ENCODE results near the gene KCNMA1.

Gene KCNMA1

GRCh38 chr10:76992467-76992866 is 645.1 kb downstream of the KCNMA1 start:
- Histone ChIP-seq H3K4me3 (ENCODE audit: insufficient read depth, low read depth, low read length) (no peak overlapping the region), H3K27ac (ENCODE audit: insufficient read depth, low read depth, low read length, poor library complexity, severe bottlenecking) (no peak overlapping the region)

GRCh38 chr10:76991621-76992020 is 646.0 kb downstream of the KCNMA1 start:
- H3K4me1 ChIP-seq (ENCODE audit: control insufficient read depth, insufficient read depth, low read length) = peaks cover 11% of the 10 kb centered on the region
- H3K9me3 ChIP-seq (ENCODE audit: control insufficient read depth, low read length) = no peaks in the 10 kb centered on the region
- no peak overlapping the region for H3K27ac ChIP-seq (ENCODE audit: insufficient read depth, low read depth, low read length, poor library complexity, severe bottlenecking)
- H3K27me3 ChIP-seq (ENCODE audit: control insufficient read depth, insufficient read depth, low read length, poor library complexity, severe bottlenecking) = no peaks in the 10 kb centered on the region
- 94 to 95% methylated on average over 2 of the region's 2 CpGs for WGBS, 2 experiments
- no peak overlapping the region for H3K4me3 ChIP-seq (ENCODE audit: insufficient read depth, low read depth, low read length)
- H3K36me3 ChIP-seq (ENCODE audit: control insufficient read depth, insufficient read depth, low read length) = no peaks in the 10 kb centered on the region

More at GRCh38 chr10:76992467-76992866, 645.1 kb downstream of the KCNMA1 start:
- no peaks in the 10 kb centered on the region for H3K36me3 ChIP-seq (ENCODE audit: control insufficient read depth, insufficient read depth, low read length)
- no peaks in the 10 kb centered on the region for H3K27me3 ChIP-seq (ENCODE audit: control insufficient read depth, insufficient read depth, low read length, poor library complexity, severe bottlenecking)
- WGBS, 2 experiments = 94% methylated on average over 3 of the region's 3 CpGs
- no peaks in the 10 kb centered on the region for H3K9me3 ChIP-seq (ENCODE audit: control insufficient read depth, low read length)
- H3K4me1 ChIP-seq (ENCODE audit: control insufficient read depth, insufficient read depth, low read length) = peaks cover 11% of the 10 kb centered on the region

DNA sequence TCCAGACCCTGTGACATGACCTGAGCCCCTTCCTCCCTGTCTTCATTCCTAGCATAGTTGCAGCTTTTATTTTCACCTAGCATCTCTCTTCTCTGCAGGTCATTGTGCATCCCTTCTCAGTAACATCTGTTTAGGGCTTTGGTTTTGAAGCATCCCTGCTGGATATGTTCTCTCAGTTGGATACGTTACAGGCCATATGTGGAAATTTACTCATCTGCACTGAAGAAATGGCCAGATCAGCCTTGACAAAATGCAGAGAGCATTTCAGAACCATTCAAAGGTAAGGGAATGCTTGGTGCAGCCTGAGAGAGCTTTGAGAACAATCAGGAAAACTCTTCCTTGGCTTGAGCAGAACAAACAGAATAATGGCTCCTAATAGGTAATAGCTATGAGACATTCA is 647.0 kb downstream of the KCNMA1 start:
- no peaks in the 10 kb centered on the region for H3K27me3 ChIP-seq (ENCODE audit: control insufficient read depth, insufficient read depth, low read length, poor library complexity, severe bottlenecking)
- H3K4me3 ChIP-seq (ENCODE audit: insufficient read depth, low read depth, low read length) = no peak overlapping the region
- no peaks in the 10 kb centered on the region for H3K36me3 ChIP-seq (ENCODE audit: control insufficient read depth, insufficient read depth, low read length)
- H3K27ac ChIP-seq (ENCODE audit: insufficient read depth, low read depth, low read length, poor library complexity, severe bottlenecking) = no peak overlapping the region
- H3K9me3 ChIP-seq (ENCODE audit: control insufficient read depth, low read length) = no peaks in the 10 kb centered on the region
- WGBS, 2 experiments = 88 to 95% methylated on average over 1 of the region's 1 CpG
- H3K4me1 ChIP-seq (ENCODE audit: control insufficient read depth, insufficient read depth, low read length) = peaks cover 11% of the 10 kb centered on the region

DNA sequence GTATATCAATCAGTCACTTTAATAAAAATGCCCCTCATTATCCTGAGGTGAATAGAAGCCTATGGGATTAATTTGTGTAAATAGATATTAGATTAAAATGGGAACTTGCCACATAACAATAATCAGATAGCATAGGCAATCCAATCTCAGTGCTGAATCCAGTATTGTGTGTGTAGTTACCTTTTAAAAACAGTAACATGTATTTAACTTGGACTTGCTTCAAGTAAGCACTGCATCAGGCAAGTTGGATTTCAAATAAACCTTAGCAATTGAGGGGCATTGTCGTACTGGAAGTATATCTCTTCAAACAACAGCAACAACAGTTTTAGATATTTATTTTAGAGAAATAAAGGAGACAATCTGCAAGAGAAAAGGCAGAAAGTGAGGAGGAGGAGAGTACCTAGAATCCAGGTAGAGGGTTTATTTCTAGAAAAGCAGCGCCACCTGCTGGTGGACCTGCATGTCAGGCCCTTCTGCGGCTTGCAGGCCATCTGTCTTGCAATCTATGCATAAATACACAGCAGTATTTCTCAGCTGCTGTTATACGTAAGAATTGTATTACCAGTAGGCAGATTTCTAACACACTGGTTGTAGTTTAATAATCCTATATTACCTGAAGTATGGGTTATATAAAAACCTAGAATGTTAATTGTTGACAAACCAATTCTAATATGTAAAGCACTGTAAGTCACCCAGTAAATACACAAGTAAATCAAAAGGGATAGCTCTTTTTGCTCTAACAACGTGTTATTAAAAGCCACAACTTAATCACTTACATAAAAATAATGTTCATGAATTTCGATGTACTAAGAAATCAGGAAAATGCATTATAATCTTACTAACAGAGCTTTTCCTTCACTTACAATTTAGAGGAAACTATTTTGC is 652.8 kb downstream of the KCNMA1 start:
- Histone ChIP-seq H3K4me1 (ENCODE audit: control insufficient read depth, insufficient read depth, low read length) (no peaks in the 10 kb centered on the region), H3K36me3 (ENCODE audit: control insufficient read depth, insufficient read depth, low read length) (no peaks in the 10 kb centered on the region), H3K27me3 (ENCODE audit: control insufficient read depth, insufficient read depth, low read length, poor library complexity, severe bottlenecking) (no peaks in the 10 kb centered on the region), H3K9me3 (ENCODE audit: control insufficient read depth, low read length) (no peaks in the 10 kb centered on the region), H3K27ac (ENCODE audit: insufficient read depth, low read depth, low read length, poor library complexity, severe bottlenecking) (no peak overlapping the region), H3K4me3 (ENCODE audit: insufficient read depth, low read depth, low read length) (no peak overlapping the region)
- 0 to 25% methylated on average over 2 to 5 of the region's 6 CpGs for WGBS, 2 experiments

DNA sequence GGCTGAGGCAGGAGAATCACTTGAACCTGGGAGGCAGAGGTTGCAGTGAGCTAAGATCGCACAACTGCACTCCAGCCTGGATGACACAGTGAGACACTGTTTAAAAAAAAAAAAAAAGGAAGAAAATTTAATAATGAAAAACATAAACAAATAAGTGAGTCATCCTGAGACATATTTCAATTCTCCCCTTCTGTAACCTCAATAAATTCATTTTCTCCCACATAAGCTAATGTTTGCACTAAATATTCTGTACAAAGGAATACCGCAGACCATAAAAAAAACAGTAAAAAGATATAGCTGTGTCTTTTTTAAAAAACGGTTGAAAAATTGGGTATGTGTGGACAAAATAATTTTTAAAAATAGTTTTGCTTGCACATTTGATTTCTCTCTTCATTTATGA is 654.0 kb downstream of the KCNMA1 start:
- WGBS, 2 experiments = 84 to 100% methylated on average over 2 to 3 of the region's 3 CpGs
- H3K9me3 ChIP-seq (ENCODE audit: control insufficient read depth, low read length) = no peaks in the 10 kb centered on the region
- no peak overlapping the region for H3K27ac ChIP-seq (ENCODE audit: insufficient read depth, low read depth, low read length, poor library complexity, severe bottlenecking)
- no peaks in the 10 kb centered on the region for H3K27me3 ChIP-seq (ENCODE audit: control insufficient read depth, insufficient read depth, low read length, poor library complexity, severe bottlenecking)
- no peaks in the 10 kb centered on the region for H3K4me1 ChIP-seq (ENCODE audit: control insufficient read depth, insufficient read depth, low read length)
- H3K36me3 ChIP-seq (ENCODE audit: control insufficient read depth, insufficient read depth, low read length) = no peaks in the 10 kb centered on the region
- no peak overlapping the region for H3K4me3 ChIP-seq (ENCODE audit: insufficient read depth, low read depth, low read length)

- Histone ChIP-seq H3K9me3 (ENCODE audit: control insufficient read depth, low read length) (no peaks in the 10 kb centered on the region), H3K4me1 (ENCODE audit: control insufficient read depth, insufficient read depth, low read length) (no peaks in the 10 kb centered on the region), H3K4me3 (ENCODE audit: insufficient read depth, low read depth, low read length) (no peak overlapping the region), H3K36me3 (ENCODE audit: control insufficient read depth, insufficient read depth, low read length) (no peaks in the 10 kb centered on the region), H3K27ac (ENCODE audit: insufficient read depth, low read depth, low read length, poor library complexity, severe bottlenecking) (no peak overlapping the region), H3K27me3 (ENCODE audit: control insufficient read depth, insufficient read depth, low read length, poor library complexity, severe bottlenecking) (no peaks in the 10 kb centered on the region)
- WGBS, 2 experiments = 92 to 95% methylated on average over 2 of the region's 2 CpGs
These were observed 654.9 kb downstream of the KCNMA1 start for GRCh38 chr10:76982671-76983070.

GRCh38 chr10:76981251-76981650 is 656.4 kb downstream of the KCNMA1 start:
- Histone ChIP-seq H3K27ac (ENCODE audit: insufficient read depth, low read depth, low read length, poor library complexity, severe bottlenecking) (no peak overlapping the region), H3K27me3 (ENCODE audit: control insufficient read depth, insufficient read depth, low read length, poor library complexity, severe bottlenecking) (no peaks in the 10 kb centered on the region), H3K36me3 (ENCODE audit: control insufficient read depth, insufficient read depth, low read length) (no peaks in the 10 kb centered on the region), H3K4me3 (ENCODE audit: insufficient read depth, low read depth, low read length) (no peak overlapping the region), H3K4me1 (ENCODE audit: control insufficient read depth, insufficient read depth, low read length) (no peaks in the 10 kb centered on the region), H3K9me3 (ENCODE audit: control insufficient read depth, low read length) (no peaks in the 10 kb centered on the region)
- WGBS, 2 experiments = 64 to 69% methylated on average over 7 of the region's 7 CpGs

GRCh38 chr10:76977901-76978300 is 659.7 kb downstream of the KCNMA1 start:
- Histone ChIP-seq H3K36me3 (ENCODE audit: control insufficient read depth, insufficient read depth, low read length) (no peaks in the 10 kb centered on the region), H3K4me1 (ENCODE audit: control insufficient read depth, insufficient read depth, low read length) (no peaks in the 10 kb centered on the region), H3K27ac (ENCODE audit: insufficient read depth, low read depth, low read length, poor library complexity, severe bottlenecking) (no peak overlapping the region), H3K27me3 (ENCODE audit: control insufficient read depth, insufficient read depth, low read length, poor library complexity, severe bottlenecking) (no peaks in the 10 kb centered on the region), H3K4me3 (ENCODE audit: insufficient read depth, low read depth, low read length) (no peak overlapping the region), H3K9me3 (ENCODE audit: control insufficient read depth, low read length) (no peaks in the 10 kb centered on the region)
- 96 to 97% methylated on average over 7 of the region's 7 CpGs for WGBS, 2 experiments

GRCh38 chr10:76977046-76977445 is 660.6 kb downstream of the KCNMA1 start:
- H3K36me3 ChIP-seq (ENCODE audit: control insufficient read depth, insufficient read depth, low read length) = no peaks in the 10 kb centered on the region
- H3K4me1 ChIP-seq (ENCODE audit: control insufficient read depth, insufficient read depth, low read length) = no peaks in the 10 kb centered on the region
- no peaks in the 10 kb centered on the region for H3K27me3 ChIP-seq (ENCODE audit: control insufficient read depth, insufficient read depth, low read length, poor library complexity, severe bottlenecking)
- H3K4me3 ChIP-seq (ENCODE audit: insufficient read depth, low read depth, low read length) = no peak overlapping the region
- H3K9me3 ChIP-seq (ENCODE audit: control insufficient read depth, low read length) = no peaks in the 10 kb centered on the region
- no peak overlapping the region for H3K27ac ChIP-seq (ENCODE audit: insufficient read depth, low read depth, low read length, poor library complexity, severe bottlenecking)
- WGBS, 2 experiments = 89 to 92% methylated on average over 3 of the region's 3 CpGs

- H3K36me3 ChIP-seq (ENCODE audit: control insufficient read depth, insufficient read depth, low read length) = no peaks in the 10 kb centered on the region
- H3K4me3 ChIP-seq (ENCODE audit: insufficient read depth, low read depth, low read length) = no peak overlapping the region
- H3K9me3 ChIP-seq (ENCODE audit: control insufficient read depth, low read length) = no peaks in the 10 kb centered on the region
- no peaks in the 10 kb centered on the region for H3K27me3 ChIP-seq (ENCODE audit: control insufficient read depth, insufficient read depth, low read length, poor library complexity, severe bottlenecking)
- 94 to 100% methylated on average over 1 of the region's 1 CpG for WGBS, 2 experiments
- no peak overlapping the region for H3K27ac ChIP-seq (ENCODE audit: insufficient read depth, low read depth, low read length, poor library complexity, severe bottlenecking)
- no peaks in the 10 kb centered on the region for H3K4me1 ChIP-seq (ENCODE audit: control insufficient read depth, insufficient read depth, low read length)
These were observed 661.5 kb downstream of the KCNMA1 start for GRCh38 chr10:76976142-76976541.

All from ectodermal cell (in vitro differentiated cells).